GM21576 (cell line): ENCODE measurements around the gene FRAT2.

Source experiments
- ATAC-seq: cut with Tn5 transposase; IDR thresholded peaks from one replicate; pipeline ENCODE4 v1.9.1; 2021; ENCODE audit warnings: mild to moderate bottlenecking, moderate library complexity; ENCODE audit not compliant: unreplicated experiment

Gene FRAT2

GRCh38 chr10:97334370-97335175 is at the start of gene FRAT2:
Gene FRAT2 (minus strand): TSS chr10:97334729. CDS start chr10:97334572, 157 bp downstream.
- ATAC-seq: peak; percentile 83

DNA sequence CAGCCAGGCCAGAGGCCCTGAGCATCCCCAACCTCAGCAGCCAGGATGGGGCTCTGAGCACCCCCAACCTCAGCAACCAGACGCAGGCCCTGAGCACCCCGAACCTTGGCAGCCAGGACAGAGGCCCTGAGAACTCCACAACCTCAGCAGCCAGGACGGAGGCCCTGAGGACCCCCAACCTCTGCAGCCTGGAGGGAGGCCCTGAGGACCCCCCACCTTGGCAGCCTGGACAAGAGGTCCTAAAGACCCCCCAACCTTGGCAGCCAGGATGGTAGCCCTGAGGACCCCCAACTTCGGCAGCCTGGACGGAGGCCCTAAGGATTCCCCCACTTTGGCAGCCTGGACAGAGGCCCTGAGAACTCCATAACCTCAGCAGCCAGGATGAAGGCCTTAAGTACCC is 49.6 kb upstream of the FRAT2 start:
- no peak for ATAC-seq

- ATAC-seq: no peak
Measured at GRCh38 chr10:97383159-97383558, 48.6 kb upstream of the FRAT2 start.

GRCh38 chr10:97381626-97382025 is 47.1 kb upstream of the FRAT2 start:
- no peak for ATAC-seq

- no peak for ATAC-seq
Measured at GRCh38 chr10:97380516-97380915, 46.0 kb upstream of the FRAT2 start.

DNA sequence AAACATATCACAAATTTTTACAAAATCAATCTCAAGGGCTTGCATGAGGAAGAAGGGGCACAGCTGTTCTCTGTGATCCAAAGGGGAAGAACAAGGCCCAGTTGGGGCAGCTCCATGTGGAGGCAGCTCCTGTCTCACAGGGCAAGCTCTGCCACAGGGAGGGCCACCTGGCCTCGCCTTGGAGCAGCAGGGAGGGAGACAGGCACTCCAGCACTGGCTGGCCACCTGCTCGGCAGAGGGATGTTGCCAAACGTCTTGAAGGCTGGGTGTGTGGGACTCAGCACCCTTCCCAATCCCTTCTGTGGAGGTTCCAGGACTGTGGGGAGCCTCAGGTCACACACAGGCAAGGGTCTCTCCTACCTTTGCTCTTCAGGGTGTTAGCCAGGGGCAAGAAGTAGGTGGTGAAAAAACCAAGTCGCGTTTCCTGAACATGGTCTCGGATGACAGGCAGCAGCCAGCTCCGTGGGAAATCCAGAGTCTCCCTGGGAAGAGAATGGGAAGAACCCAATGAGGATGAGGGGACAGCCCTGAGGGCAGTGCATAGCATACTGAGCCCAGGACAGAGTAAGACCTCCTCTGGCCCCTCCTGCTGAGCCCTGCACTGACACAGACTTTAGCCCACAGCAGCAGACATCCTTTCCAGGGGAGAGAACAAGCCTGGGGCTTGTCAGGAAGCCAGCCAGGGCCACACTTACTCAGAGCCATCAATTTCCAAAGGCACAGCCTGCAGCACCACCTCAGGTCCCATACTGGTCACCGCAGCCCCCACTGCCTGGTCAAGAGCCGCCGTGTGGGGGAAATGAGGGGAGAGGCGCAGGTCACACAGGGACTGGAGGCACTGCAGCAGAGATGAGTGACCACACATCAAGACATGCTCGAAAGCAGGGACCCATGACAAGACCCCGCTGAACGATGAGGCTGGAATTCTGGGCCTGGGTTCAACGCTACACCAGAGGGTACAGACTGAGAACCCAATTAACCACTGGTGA is 44.7 kb upstream of the FRAT2 start:
- no peak for ATAC-seq

DNA sequence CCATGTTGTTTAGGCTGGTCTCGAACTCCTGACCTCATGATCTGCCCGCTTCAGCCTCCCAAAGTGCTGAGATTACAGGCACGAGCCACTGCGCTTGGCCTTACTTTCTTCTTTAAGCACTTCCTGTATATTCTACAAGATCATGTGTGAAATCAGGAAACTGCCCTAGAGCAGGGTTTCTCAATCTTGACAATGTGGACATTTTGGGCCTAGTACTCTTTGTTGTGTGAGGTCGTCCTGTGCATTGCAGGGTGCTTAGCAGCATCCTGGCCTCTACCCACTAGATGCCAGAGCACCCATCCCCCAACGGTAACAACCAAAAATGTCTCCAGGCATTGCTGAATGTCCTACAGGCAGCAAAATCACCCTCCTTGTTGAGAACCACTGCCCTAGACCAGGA is 41.9 kb upstream of the FRAT2 start:
- ATAC-seq: no peak

- ATAC-seq: no peak
Measured at GRCh38 chr10:97373456-97373855, 38.9 kb upstream of the FRAT2 start.

- no peak for ATAC-seq
Measured at GRCh38 chr10:97372233-97372875, 37.8 kb upstream of the FRAT2 start.

- ATAC-seq: no peak
Measured at GRCh38 chr10:97371696-97372095, 37.2 kb upstream of the FRAT2 start.

DNA sequence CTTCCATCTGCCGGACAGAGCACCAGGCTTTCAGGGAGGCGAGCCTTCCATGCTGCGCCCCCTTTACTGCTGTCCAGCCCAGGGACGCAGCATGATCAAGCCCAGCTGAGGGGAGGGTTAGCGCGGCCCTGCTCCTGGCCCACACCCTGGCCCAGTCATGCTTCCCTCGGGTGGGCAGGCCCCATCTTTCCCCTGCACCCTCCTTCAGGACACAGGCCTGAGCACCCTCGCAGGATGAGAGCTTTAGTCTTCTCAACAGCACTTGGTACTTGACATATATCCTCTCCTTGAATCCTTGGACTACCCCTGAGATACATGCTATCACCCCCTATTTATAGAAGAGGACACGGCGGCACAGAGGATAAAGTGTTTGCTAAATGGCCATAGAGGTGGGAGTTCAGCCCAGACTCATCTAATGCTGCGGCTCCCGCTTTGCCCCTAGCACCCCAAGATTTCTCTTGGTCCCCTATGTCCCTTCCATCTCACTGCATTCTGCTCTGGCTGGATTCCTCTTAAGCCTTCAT is 32.7 kb upstream of the FRAT2 start:
- ATAC-seq: no peak

GRCh38 chr10:97366572-97366971 is 32.0 kb upstream of the FRAT2 start:
- ATAC-seq: no peak

GRCh38 chr10:97365761-97366351 is 31.3 kb upstream of the FRAT2 start:
- ATAC-seq: no peak

- ATAC-seq: no peak
Measured at GRCh38 chr10:97363071-97363470, 28.5 kb upstream of the FRAT2 start.

- ATAC-seq: no peak
Measured at GRCh38 chr10:97362310-97363033, 27.9 kb upstream of the FRAT2 start.

GRCh38 chr10:97361537-97361901 is 27.0 kb upstream of the FRAT2 start:
- ATAC-seq: no peak

- no peak for ATAC-seq
Measured at GRCh38 chr10:97360705-97361536, 26.4 kb upstream of the FRAT2 start.

GRCh38 chr10:97358781-97359180 is 24.3 kb upstream of the FRAT2 start:
- ATAC-seq: no peak

DNA sequence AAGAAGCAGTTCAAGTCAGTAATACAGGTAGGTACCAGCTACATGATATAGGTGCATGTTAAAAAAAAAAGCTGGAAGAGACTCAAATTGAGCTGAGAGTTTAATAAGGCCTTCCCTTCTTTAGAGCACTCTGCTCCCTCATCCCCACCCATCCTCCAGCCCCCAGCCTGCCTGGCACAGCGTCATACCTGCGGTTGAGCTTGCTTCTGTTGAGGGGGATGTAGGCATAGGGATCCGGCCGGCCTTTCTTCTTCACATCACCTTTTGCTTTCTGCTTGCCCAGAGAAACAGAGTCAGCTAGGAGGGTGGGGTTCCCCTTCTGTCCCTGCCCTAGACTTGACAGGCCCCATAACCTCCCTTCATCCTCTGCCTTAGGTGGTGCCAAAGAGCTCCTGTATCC is 23.8 kb upstream of the FRAT2 start:
- ATAC-seq: no peak
